ENCODE results near the gene SLC41A1. TPM values are rescaled to one million over a fixed set of nuclear protein-coding genes. Genes with fewer than 3 reads are reported as not detected.

SLC41A1 gene
- total RNA-seq, 2 donors from 2014 or later = 26.7 to 64.1 TPM

GRCh38 chr1:205782627-205783432, 30.2 kb downstream of the SLC41A1 start:
- no peak for ATAC-seq (ENCODE audit: insufficient number of reproducible peaks, low FRiP score, low read depth)
- Histone ChIP-seq H3K4me1 (ENCODE audit: control insufficient read depth in 1 of 2, low read depth in 2 of 2) (peaks cover 3 to 25% of the 10 kb centered on the region in 2 donors), H3K27me3 (replicated peaks; ENCODE audit: insufficient read depth) (no peaks in the 10 kb centered on the region), H3K4me3 (no peak overlapping the region), H3K27ac (peak overlapping the region; percentile 62 to 85), H3K9me3 (no peaks in the 10 kb centered on the region), H3K36me3 (no peaks in the 10 kb centered on the region)
- no peak for DNase-seq (ENCODE audit: low spot score)
- no peak for TF ChIP-seq CTCF (IDR thresholded peaks at IDR 0.05)

DNA sequence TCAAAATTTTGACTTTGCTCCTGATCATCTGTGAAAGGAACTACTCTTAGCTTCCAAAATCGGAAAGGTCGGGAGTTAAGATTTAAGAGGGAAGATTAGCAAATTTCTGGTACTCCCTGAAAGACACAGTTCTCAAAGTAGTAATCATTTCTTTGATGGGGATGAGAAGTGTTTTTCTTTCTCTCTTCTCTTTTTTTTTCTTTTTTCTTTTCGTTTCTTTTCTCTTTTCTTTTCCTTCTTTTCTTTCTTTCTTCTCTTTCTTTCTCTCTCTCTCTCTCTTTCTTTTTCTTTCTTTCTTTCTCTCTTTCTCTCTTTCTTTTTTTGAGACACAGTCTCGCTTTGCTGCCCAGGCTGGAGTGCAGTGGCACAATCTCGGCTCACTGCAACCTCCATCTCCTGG, 32.7 kb downstream of the SLC41A1 start:
- no peak overlapping the region for H3K4me3 ChIP-seq
- no peaks in the 10 kb centered on the region for H3K27me3 ChIP-seq (replicated peaks; ENCODE audit: insufficient read depth)
- H3K36me3 ChIP-seq = no peaks in the 10 kb centered on the region
- H3K27ac ChIP-seq = no peak overlapping the region
- ATAC-seq (ENCODE audit: insufficient number of reproducible peaks, low FRiP score, low read depth) = no peak
- no peaks in the 10 kb centered on the region for H3K9me3 ChIP-seq
- H3K4me1 ChIP-seq (ENCODE audit: control insufficient read depth in 1 of 2, low read depth in 2 of 2) = peaks cover 9 to 34% of the 10 kb centered on the region in 2 donors
- TF ChIP-seq CTCF (IDR thresholded peaks at IDR 0.05) = no peak
- DNase-seq (ENCODE audit: low spot score) = no peak

- Histone ChIP-seq H3K27ac (no peak overlapping the region), H3K27me3 (replicated peaks; ENCODE audit: insufficient read depth) (no peaks in the 10 kb centered on the region), H3K4me1 (ENCODE audit: control insufficient read depth in 1 of 2, low read depth in 2 of 2) (peaks cover 14 to 23% of the 10 kb centered on the region in 2 donors), H3K9me3 (no peaks in the 10 kb centered on the region), H3K4me3 (no peak overlapping the region), H3K36me3 (no peaks in the 10 kb centered on the region)
- TF ChIP-seq CTCF (IDR thresholded peaks at IDR 0.05) = no peak
- ATAC-seq (ENCODE audit: insufficient number of reproducible peaks, low FRiP score, low read depth) (no peak), DNase-seq (ENCODE audit: low spot score) (no peak)
These were observed 35.0 kb downstream of the SLC41A1 start for GRCh38 chr1:205777994-205778393.

GRCh38 chr1:205775717-205776056, 37.3 kb downstream of the SLC41A1 start:
- DNase-seq (ENCODE audit: low spot score) (no peak), ATAC-seq (ENCODE audit: insufficient number of reproducible peaks, low FRiP score, low read depth) (peak; percentile 94)
- H3K27me3 ChIP-seq (replicated peaks; ENCODE audit: insufficient read depth) = no peaks in the 10 kb centered on the region
- peak overlapping the region; percentile 85 for H3K4me3 ChIP-seq
- peaks cover 14 to 18% of the 10 kb centered on the region in 2 donors for H3K4me1 ChIP-seq (ENCODE audit: control insufficient read depth in 1 of 2, low read depth in 2 of 2)
- H3K27ac ChIP-seq = peak overlapping the region; percentile 80 to 86
- no peak for TF ChIP-seq CTCF (IDR thresholded peaks at IDR 0.05)
- H3K9me3 ChIP-seq = no peaks in the 10 kb centered on the region
- no peaks in the 10 kb centered on the region for H3K36me3 ChIP-seq

- peak within 1 kb of the TSS; percentile 85 for H3K4me3 ChIP-seq
- TF ChIP-seq CTCF (IDR thresholded peaks at IDR 0.05) = no peak
- no peaks in the 10 kb centered on the region for H3K27me3 ChIP-seq (replicated peaks; ENCODE audit: insufficient read depth)
- peaks cover 14 to 18% of the 10 kb centered on the region in 2 donors for H3K4me1 ChIP-seq (ENCODE audit: control insufficient read depth in 1 of 2, low read depth in 2 of 2)
- peak; percentile 91 for ATAC-seq (ENCODE audit: insufficient number of reproducible peaks, low FRiP score, low read depth)
- H3K36me3 ChIP-seq = no peaks in the 10 kb centered on the region
- DNase-seq (ENCODE audit: low spot score) = peak; percentile 54
- H3K27ac ChIP-seq = peak within 1 kb of the TSS; percentile 80 to 86
- no peaks in the 10 kb centered on the region for H3K9me3 ChIP-seq
These were observed 37.8 kb downstream of the SLC41A1 start, which contains the start of gene RAB29 for GRCh38 chr1:205775015-205775716. Gene RAB29 (minus strand): TSS chr1:205775482. CDS start chr1:205774956, 526 bp downstream.
